Parathyroid adenoma (tissue), 2 donors: ENCODE results near the gene PRRC2B.
A peak's percentile ranks its signal among the peaks of the same experiment; 100 is the strongest.
"Not testable (repeated sequence)": the region's sequence is repeated elsewhere in the genome, so short reads cannot be mapped to it uniquely, and the experiment has no call there.

Source experiments
- H2AFZ ChIP-seq: fragments of 300-600 bp; sonication (generic); one replicate; pipeline ENCODE4 v1.7.0; 2017; ENCODE audit warnings: antibody characterized with exemption, mild to moderate bottlenecking
- H3K27ac ChIP-seq: fragments of 300-600 bp; sonication (generic); one replicate; pipeline ENCODE4 v1.7.0; 2017
- H3K27me3 ChIP-seq: fragments of 300-600 bp; sonication (generic); one replicate; pipeline ENCODE4 v1.7.0; 2017; ENCODE audit warnings: low read length; ENCODE audit not compliant: control insufficient read depth, insufficient read depth
- H3K36me3 ChIP-seq: fragments of 300-600 bp; sonication (generic); one replicate; pipeline ENCODE4 v1.7.0; 2017; ENCODE audit warnings: low read length; ENCODE audit not compliant: control insufficient read depth, insufficient read depth
- H3K4me1 ChIP-seq: fragments of 300-600 bp; sonication (generic); one replicate; pipeline ENCODE4 v1.7.0; 2017; ENCODE audit warnings: control low read depth
- H3K4me2 ChIP-seq: fragments of 300-600 bp; sonication (generic); one replicate; pipeline ENCODE4 v1.7.0; 2017; ENCODE audit warnings: low read length
- H3K4me3 ChIP-seq: fragments of 300-600 bp; sonication (generic); one replicate; pipeline ENCODE4 v1.7.0; 2017; ENCODE audit warnings: low read depth, low read length
- H3K79me2 ChIP-seq: fragments of 300-600 bp; sonication (generic); one replicate; pipeline ENCODE4 v1.7.0; 2017; ENCODE audit warnings: control low read depth
- H3K9ac ChIP-seq: fragments of 300-600 bp; sonication (generic); one replicate; pipeline ENCODE4 v1.7.0; 2017; ENCODE audit warnings: mild to moderate bottlenecking
- H3K9me3 ChIP-seq: fragments of 300-600 bp; sonication (generic); one replicate; pipeline ENCODE4 v1.7.0; 2017; ENCODE audit warnings: low read length; ENCODE audit not compliant: control insufficient read depth
- CTCF ChIP-seq: fragments of 300-600 bp; sonication (generic); IDR thresholded peaks from one replicate; pipeline ENCODE4 v1.7.0; 2017; ENCODE audit warnings: antibody characterized with exemption, mild to moderate bottlenecking
- donor health status: primary hyperparathyroidism.

The PRRC2B gene

DNA sequence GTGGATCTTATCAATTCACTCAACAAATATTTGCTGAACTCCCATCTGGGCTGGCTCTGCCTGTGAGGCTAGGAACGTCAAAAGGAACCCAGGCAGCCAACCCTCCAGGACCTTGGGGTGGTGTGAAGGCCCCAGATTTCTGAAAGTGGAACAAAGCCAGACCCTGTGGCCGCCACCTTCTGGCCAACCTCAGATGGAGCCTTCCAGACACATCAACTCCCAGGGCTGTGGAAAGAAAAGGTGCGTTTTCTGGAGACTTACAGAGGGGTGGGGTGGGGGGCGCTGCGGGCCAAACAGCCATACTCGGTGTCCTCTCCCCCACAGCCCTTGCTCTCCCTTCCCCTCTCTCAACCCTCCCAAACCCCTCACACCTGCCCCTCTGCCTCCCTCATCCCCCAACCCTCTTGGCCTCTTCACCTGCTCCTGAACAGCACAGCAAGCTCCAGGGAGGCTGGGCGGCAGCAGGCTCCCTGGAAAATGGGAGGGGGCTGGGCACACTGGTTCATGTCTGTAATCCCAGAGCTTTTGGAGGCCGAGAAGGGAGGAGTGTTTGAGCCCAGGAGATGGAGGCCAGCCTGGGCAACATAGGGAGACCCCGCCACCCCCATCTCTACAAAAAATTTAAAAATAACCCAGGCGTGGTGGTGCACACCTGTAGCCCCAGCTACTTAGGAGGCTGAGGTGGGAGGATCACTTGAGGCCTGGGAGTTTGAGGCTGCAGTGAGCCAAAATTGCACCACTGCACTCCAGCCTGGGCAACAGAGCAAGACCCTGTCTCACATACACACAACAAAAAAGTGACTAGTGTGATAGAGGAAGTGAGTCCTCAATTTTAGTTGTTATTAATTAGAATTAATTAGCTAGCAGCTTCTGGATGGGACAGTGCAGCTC, 45.0 kb upstream of the PRRC2B start:
- no peak overlapping the region for H3K4me2 ChIP-seq
- H3K9me3 ChIP-seq: no peaks in the 10 kb centered on the region
- H3K27ac ChIP-seq: no peak overlapping the region
- TF ChIP-seq CTCF: no peak
- no peaks in the 10 kb centered on the region for H3K4me1 ChIP-seq
- H3K27me3 ChIP-seq: no peaks in the 10 kb centered on the region
- no peak overlapping the region for H3K4me3 ChIP-seq
- no peak overlapping the region for H3K9ac ChIP-seq
- H3K36me3 ChIP-seq: no peaks in the 10 kb centered on the region
- no peaks in the 10 kb centered on the region for H3K79me2 ChIP-seq
- no peak overlapping the region for H2AFZ ChIP-seq

GRCh38 chr9:131349522-131349880, 44.4 kb upstream of the PRRC2B start:
- no peak overlapping the region for H3K4me3 ChIP-seq
- H3K4me1 ChIP-seq: no peaks in the 10 kb centered on the region
- H3K4me2 ChIP-seq: no peak overlapping the region
- H3K9ac ChIP-seq: no peak overlapping the region
- peak overlapping the region; percentile 40 for H2AFZ ChIP-seq
- H3K79me2 ChIP-seq: no peaks in the 10 kb centered on the region
- no peaks in the 10 kb centered on the region for H3K27me3 ChIP-seq
- H3K27ac ChIP-seq: no peak overlapping the region
- TF ChIP-seq CTCF: no peak
- H3K36me3 ChIP-seq: no peaks in the 10 kb centered on the region
- H3K9me3 ChIP-seq: no peaks in the 10 kb centered on the region

GRCh38 chr9:131349881-131350563, 43.9 kb upstream of the PRRC2B start:
- H3K4me1 ChIP-seq: no peaks in the 10 kb centered on the region
- H3K79me2 ChIP-seq: no peaks in the 10 kb centered on the region
- no peak overlapping the region for H3K9ac ChIP-seq
- H3K36me3 ChIP-seq: no peaks in the 10 kb centered on the region
- H3K27ac ChIP-seq: no peak overlapping the region
- H3K9me3 ChIP-seq: no peaks in the 10 kb centered on the region
- H3K4me2 ChIP-seq: peak overlapping the region; percentile 73
- peak overlapping the region; percentile 40 for H2AFZ ChIP-seq
- TF ChIP-seq CTCF: peak; percentile 63
- no peak overlapping the region for H3K4me3 ChIP-seq
- no peaks in the 10 kb centered on the region for H3K27me3 ChIP-seq

DNA sequence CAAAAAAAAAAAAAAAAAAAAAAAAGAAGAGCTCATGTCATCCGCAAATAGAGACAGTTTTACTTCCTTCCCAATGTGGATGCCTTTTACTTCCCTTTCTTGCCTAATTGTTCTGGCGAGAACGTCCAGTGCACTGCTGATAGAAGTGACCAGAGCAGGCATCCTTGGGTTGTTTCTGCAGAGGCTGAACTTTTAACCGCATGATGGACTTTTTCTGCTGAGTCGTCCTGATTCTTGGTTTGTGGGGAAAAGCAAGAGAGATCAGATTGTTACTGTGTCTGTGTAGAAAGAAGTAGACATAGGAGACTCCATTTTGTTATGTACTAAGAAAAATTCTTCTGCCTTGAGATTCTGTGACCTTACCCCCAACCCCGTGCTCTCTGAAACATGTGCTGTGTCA, 37.4 kb upstream of the PRRC2B start:
- H3K36me3 ChIP-seq, H3K79me2 ChIP-seq, H3K9me3 ChIP-seq, H3K27me3 ChIP-seq, H3K4me2 ChIP-seq, H3K9ac ChIP-seq, H3K27ac ChIP-seq, H3K4me1 ChIP-seq, H2AFZ ChIP-seq, H3K4me3 ChIP-seq: not testable (repeated sequence)

DNA sequence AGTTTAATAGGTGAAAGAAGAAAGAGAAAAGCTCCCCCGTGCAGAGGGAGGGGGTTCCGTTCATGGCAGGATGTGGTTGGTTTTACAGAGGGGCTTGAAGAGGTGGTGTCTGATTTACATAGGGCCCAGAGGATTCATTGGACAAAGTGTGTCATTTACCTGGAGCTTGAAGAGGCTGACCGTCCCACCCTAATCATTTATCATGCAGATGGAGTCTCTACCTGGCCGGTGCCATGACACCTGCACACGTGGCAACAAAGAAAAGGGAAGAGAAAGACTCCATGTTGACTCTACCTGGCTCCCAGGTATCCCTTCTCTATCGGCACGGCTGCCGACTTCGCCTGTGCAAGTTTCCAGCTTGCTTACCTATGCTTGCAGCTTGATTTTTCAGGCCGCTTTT, 35.3 kb upstream of the PRRC2B start:
- Histone ChIP-seq H3K4me1 (no peaks in the 10 kb centered on the region), H3K4me2 (no peak overlapping the region), H3K9ac (no peak overlapping the region), H3K79me2 (no peaks in the 10 kb centered on the region), H3K27ac (no peak overlapping the region), H3K36me3 (no peaks in the 10 kb centered on the region), H3K9me3 (no peaks in the 10 kb centered on the region), H3K27me3 (no peaks in the 10 kb centered on the region), H2AFZ (no peak overlapping the region), H3K4me3 (no peak overlapping the region)
- no peak for TF ChIP-seq CTCF
